ENCODE data around the gene CYP17A1.

DNA sequence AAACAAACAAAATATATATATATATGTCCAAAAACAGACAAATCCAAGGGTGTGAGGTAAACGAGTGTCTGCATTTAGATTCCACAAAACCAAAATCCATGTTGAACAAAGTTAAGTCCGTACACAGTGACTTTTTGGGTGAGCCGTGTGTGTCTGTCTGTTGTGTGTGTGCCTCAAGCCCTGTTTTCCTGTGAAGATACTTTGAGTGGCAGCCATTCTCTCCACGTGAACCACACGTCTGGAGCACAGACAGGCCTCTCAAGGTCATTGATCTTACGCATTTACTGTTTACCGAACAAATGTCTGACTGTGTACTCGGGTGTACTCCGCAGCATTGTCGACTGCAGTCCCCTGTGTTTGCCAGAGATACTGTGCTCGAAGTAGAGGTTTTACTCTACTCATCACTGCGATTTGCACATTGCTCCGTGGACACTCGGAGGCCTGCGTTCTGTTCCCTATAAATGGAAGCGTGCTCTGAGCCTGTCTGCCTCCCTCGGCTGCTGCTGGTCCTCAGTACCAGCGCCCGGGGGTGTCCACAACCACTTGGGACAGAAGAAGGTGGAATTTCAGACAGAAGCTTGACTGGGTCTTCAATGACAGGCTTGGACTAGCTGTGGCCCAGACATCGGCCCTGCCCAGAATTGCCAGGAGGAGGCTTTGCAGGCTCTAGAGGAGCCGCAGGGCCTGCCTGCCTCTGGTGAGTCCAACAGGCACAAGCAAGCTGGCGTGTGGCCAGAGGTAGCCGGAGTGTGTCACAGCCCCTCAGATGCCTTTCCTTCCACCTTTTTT, 22.1 kb downstream of the CYP17A1 start:
- no peak for TF ChIP-seq RFX5 (IDR thresholded peaks at IDR 0.05; ENCODE audit: low read length)
- TF ChIP-seq, protein P1, sequence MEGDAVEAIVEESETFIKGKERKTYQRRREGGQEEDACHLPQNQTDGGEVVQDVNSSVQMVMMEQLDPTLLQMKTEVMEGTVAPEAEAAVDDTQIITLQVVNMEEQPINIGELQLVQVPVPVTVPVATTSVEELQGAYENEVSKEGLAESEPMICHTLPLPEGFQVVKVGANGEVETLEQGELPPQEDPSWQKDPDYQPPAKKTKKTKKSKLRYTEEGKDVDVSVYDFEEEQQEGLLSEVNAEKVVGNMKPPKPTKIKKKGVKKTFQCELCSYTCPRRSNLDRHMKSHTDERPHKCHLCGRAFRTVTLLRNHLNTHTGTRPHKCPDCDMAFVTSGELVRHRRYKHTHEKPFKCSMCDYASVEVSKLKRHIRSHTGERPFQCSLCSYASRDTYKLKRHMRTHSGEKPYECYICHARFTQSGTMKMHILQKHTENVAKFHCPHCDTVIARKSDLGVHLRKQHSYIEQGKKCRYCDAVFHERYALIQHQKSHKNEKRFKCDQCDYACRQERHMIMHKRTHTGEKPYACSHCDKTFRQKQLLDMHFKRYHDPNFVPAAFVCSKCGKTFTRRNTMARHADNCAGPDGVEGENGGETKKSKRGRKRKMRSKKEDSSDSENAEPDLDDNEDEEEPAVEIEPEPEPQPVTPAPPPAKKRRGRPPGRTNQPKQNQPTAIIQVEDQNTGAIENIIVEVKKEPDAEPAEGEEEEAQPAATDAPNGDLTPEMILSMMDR (IDR thresholded peaks at IDR 0.05): no peak
- TF ChIP-seq RAD21 (IDR thresholded peaks at IDR 0.05; ENCODE audit: low read length): no peak
- no peak for TF ChIP-seq MXI1 (IDR thresholded peaks at IDR 0.05; ENCODE audit: low read depth, low read length)
- no peak for TF ChIP-seq EZH2phosphoT487 (IDR thresholded peaks at IDR 0.05; ENCODE audit: borderline replicate concordance, low read depth)
- TF ChIP-seq, protein P2, sequence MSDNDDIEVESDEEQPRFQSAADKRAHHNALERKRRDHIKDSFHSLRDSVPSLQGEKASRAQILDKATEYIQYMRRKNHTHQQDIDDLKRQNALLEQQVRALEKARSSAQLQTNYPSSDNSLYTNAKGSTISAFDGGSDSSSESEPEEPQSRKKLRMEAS (IDR thresholded peaks at IDR 0.05; ENCODE audit: low read depth): no peak
- TF ChIP-seq, protein P3, sequence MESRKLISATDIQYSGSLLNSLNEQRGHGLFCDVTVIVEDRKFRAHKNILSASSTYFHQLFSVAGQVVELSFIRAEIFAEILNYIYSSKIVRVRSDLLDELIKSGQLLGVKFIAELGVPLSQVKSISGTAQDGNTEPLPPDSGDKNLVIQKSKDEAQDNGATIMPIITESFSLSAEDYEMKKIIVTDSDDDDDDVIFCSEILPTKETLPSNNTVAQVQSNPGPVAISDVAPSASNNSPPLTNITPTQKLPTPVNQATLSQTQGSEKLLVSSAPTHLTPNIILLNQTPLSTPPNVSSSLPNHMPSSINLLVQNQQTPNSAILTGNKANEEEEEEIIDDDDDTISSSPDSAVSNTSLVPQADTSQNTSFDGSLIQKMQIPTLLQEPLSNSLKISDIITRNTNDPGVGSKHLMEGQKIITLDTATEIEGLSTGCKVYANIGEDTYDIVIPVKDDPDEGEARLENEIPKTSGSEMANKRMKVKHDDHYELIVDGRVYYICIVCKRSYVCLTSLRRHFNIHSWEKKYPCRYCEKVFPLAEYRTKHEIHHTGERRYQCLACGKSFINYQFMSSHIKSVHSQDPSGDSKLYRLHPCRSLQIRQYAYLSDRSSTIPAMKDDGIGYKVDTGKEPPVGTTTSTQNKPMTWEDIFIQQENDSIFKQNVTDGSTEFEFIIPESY (IDR thresholded peaks at IDR 0.05; ENCODE audit: borderline replicate concordance, low read depth): no peak
- no peak for TF ChIP-seq FOXM1 (IDR thresholded peaks at IDR 0.05; ENCODE audit: low read depth)
- no peak for TF ChIP-seq ELF1 (IDR thresholded peaks at IDR 0.05)
- no peak for TF ChIP-seq POLR2AphosphoS5 (IDR thresholded peaks at IDR 0.05; ENCODE audit: low read depth, low read length)
- TF ChIP-seq EP300 (IDR thresholded peaks at IDR 0.05; ENCODE audit: borderline replicate concordance in 1 of 2, low read depth in 1 of 2, low read length in 1 of 2): no peak
- no peak for TF ChIP-seq SIN3A (IDR thresholded peaks at IDR 0.05; ENCODE audit: borderline replicate concordance, low read depth, low read length)
- no peak for TF ChIP-seq FOXJ3 (CRISPR knock-in tag; IDR thresholded peaks at IDR 0.05)

All from SK-N-SH (cell line).